Heart right ventricle (tissue), 16 donors: ENCODE measurements around the gene DOCK4. TPM values are rescaled to one million over a fixed set of nuclear protein-coding genes. Genes with fewer than 3 reads are reported as not detected.

Experiments used
- ATAC-seq, 8 donors: fragments of 200-7000 bp; cut with Tn5 transposase; one replicate each; pipeline ENCODE4 v1.9.1; 2020; ENCODE audit warnings: mild to moderate bottlenecking in 8 of 8, moderate library complexity in 8 of 8, moderate number of reproducible peaks in 1 of 8
- DNase-seq, 2 donors: peaks; one replicate each; pipeline ENCODE4 v3.0.0-alpha.2; 2020
- H3K27ac ChIP-seq, 10 donors: fragments of 200-600 bp; sonication (generic) in 2 of 10; one replicate each; pipeline versions ENCODE4 v1.5.0 to v1.8.0; 2020 to 2022; ENCODE audit warnings: mild to moderate bottlenecking in 3 of 10
- H3K27me3 ChIP-seq, 7 donors: fragments of 200-600 bp; one replicate each; pipeline ENCODE4 v1.8.0; 2021 to 2022; ENCODE audit warnings: mild to moderate bottlenecking in 2 of 7
- H3K36me3 ChIP-seq, 9 donors: fragments of 200-600 bp; sonication (generic) in 1 of 9; one replicate each; pipeline versions ENCODE4 v1.5.0 to v1.8.0; 2020 to 2022; ENCODE audit warnings: mild to moderate bottlenecking in 2 of 9
- H3K4me1 ChIP-seq, 9 donors: fragments of 200-600 bp; sonication (generic) in 1 of 9; one replicate each; pipeline versions ENCODE4 v1.5.0 to v1.8.0; 2020 to 2022; ENCODE audit warnings: mild to moderate bottlenecking in 4 of 9
- H3K4me3 ChIP-seq, 10 donors: fragments of 200-600 bp; sonication (generic) in 2 of 10; one replicate each; pipeline versions ENCODE4 v1.5.0 to v1.8.0; 2020 to 2022; ENCODE audit warnings: mild to moderate bottlenecking in 7 of 10, moderate library complexity in 2 of 10
- H3K9me3 ChIP-seq, 11 donors: fragments of 200-600 bp in 10 of 11; sonication (generic) in 2 of 11; one replicate each; pipeline versions ENCODE4 v1.5.0 to v1.8.0; 2013 to 2022; ENCODE audit warnings: mild to moderate bottlenecking in 2 of 11, control low read depth in 1 of 11, moderate library complexity in 1 of 11
- WGBS, 2 donors: extraction: QIAGEN DNeasy Blood & Tissue Kit; methylation state at CpG; one replicate each; pipeline ENCODE4 v1.1.7; 2013; ENCODE audit warnings: inconsistent platforms in 1 of 2; 5-methylcytosine and 5-hydroxymethylcytosine counted together
- intact Hi-C, 10 donors: fragments of 100-400 bp; cut with DNase I; formaldehyde crosslinking; loops; one replicate each; pipeline versions ENCODE4 v1.11.1 to v1.14.2; 2022
- polyA plus RNA-seq, 2 donors: library from polyadenylated mRNA; stranded (reverse); fragments of 200-250 nt; gene quantifications; one replicate each; pipeline ENCODE4 v1.2.3, GENCODE V29; 2013
- total RNA-seq, 10 donors: library from RNA; stranded (reverse); fragmentation: NEBNext Ultra II Directional in 3 of 10; extraction: Animal tissue kit (Norgen Biotek cat#: 25700) in 3 of 10; gene quantifications; one replicate each; pipeline versions ENCODE4 v1.2.1 to v1.2.4, GENCODE V29; 2021 to 2023
- TF ChIP-seq, protein P1 (sequence below), 9 donors: fragments of 200-600 bp; sonication (generic) in 2 of 9; IDR thresholded peaks; one replicate each; pipeline versions ENCODE4 v1.5.0 to v1.8.0; 2021 to 2022; ENCODE audit warnings: antibody characterized with exemption in 9 of 9, mild to moderate bottlenecking in 5 of 9, moderate library complexity in 1 of 9
- donor health status: Arrhythmogenic right ventricular cardiomyopathy.
- donor health status: ischemic (EF 13 %, LVEDD 7.1; RV severe dilation, severe dysfunction).
- donor health status: healthy with polysubstance abuse.
- donor health status: DM: no; HTN: yes; CAD: no.
- donor health status: DM: no; HTN: no; CAD: no.
- donor health status: ischemic (EF 25% LVEDD 6.9; RV normal size, moderate dysfunction).
- donor health status: ischemic (EF 25% LVEDD 5.7; RV mildly dilated, moderate dysfunction).
- donor health status: healthy.
- donor health status: DM: yes; HTN: yes; CAD: no.
- donor health status: Ischemic cardiomyopathy.
- donor health status: ischemic (EF 35%, LVEDD 5.7; RV mildly dilated, moderate dysfunction).
- donor health status: nonischemic (EF 11% LVEDD 7.7; RV severe dilation, severe dysfunction).
- donor health status: DM: yes; HTN: yes; CAD: no.
- donor health status: PGD.
- donor health status: ischemic (EF 29% LVEDD 5.4; RV normal size, mild dysfunction).
- donor health status: nonischemic (EF 23%, LVEDD 6.1; RV moderate dilation, normal function).

DOCK4 gene
- total and polyA plus RNA-seq, 12 donors, result 2.6 to 26.8 (median 14.7) TPM

DNA sequence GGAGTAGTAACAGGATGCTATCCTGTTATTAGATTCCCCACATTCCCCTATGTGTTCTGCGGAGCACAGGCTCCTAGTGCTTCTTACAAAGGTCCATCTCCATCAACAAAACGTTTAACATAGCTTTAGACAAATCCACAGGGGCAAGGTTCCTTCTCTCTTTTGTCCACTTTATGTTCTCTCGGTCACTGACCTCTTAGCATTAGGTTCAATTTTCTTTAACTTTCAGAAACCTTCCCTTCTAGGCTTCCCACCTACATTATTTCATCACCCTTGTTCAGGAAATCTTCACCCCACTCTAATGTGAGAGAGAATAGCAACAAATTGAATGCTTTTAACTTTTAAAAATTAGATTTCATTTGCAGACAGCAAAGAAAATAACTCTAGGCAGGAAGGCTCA is 84.9 kb downstream of the DOCK4 start:
- ATAC-seq (no peak), DNase-seq (no peak)
- Histone ChIP-seq H3K27me3 (no peaks in the 10 kb centered on the region), H3K4me3 (no peak overlapping the region), H3K9me3 (no peaks in the 10 kb centered on the region), H3K27ac (no peak overlapping the region), H3K36me3 (no peaks in the 10 kb centered on the region), H3K4me1 (peaks cover 0 to 33% (median 11%) of the 10 kb centered on the region in 9 donors)
- intact Hi-C loops, result no loop called here
- 84 to 86% methylated on average over 3 of the region's 3 CpGs for WGBS, 2 donors
- TF ChIP-seq, protein P1, sequence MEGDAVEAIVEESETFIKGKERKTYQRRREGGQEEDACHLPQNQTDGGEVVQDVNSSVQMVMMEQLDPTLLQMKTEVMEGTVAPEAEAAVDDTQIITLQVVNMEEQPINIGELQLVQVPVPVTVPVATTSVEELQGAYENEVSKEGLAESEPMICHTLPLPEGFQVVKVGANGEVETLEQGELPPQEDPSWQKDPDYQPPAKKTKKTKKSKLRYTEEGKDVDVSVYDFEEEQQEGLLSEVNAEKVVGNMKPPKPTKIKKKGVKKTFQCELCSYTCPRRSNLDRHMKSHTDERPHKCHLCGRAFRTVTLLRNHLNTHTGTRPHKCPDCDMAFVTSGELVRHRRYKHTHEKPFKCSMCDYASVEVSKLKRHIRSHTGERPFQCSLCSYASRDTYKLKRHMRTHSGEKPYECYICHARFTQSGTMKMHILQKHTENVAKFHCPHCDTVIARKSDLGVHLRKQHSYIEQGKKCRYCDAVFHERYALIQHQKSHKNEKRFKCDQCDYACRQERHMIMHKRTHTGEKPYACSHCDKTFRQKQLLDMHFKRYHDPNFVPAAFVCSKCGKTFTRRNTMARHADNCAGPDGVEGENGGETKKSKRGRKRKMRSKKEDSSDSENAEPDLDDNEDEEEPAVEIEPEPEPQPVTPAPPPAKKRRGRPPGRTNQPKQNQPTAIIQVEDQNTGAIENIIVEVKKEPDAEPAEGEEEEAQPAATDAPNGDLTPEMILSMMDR (IDR thresholded peaks at IDR 0.05), result no peak

DNA sequence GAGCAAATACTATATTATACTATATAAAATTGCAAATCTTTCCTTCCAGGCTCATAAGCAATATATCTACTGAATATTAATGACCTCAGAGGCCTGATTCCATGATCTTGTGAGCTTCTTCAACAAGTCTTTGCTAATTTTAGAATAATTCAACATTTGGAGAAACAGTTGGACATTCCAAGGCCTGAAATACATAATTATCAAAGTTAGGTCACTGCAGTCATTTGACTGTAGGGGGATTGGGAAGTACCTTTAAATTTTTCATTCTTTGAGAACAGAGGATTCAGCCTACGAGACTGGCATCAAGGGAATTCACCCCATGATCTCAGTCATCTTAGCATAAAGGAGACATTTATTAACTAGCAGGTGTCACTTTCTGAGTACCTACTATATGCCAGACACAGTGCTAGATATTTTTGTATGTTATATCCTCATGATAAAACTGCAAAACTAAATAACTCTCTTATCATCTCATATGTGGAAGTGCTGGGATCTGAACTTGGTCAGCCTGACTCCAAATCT is 85.4 kb downstream of the DOCK4 start:
- DNase-seq (no peak), ATAC-seq (no peak)
- H3K4me3 ChIP-seq, result no peak overlapping the region
- 80 to 91% methylated on average over 1 of the region's 1 CpG for WGBS, 2 donors
- no peaks in the 10 kb centered on the region for H3K27me3 ChIP-seq
- TF ChIP-seq, protein P1 (IDR thresholded peaks at IDR 0.05), result no peak
- no peaks in the 10 kb centered on the region for H3K36me3 ChIP-seq
- no peaks in the 10 kb centered on the region for H3K9me3 ChIP-seq
- peaks cover 0 to 33% (median 11%) of the 10 kb centered on the region in 9 donors for H3K4me1 ChIP-seq
- intact Hi-C loops, result no loop called here
- H3K27ac ChIP-seq, result no peak overlapping the region

DNA sequence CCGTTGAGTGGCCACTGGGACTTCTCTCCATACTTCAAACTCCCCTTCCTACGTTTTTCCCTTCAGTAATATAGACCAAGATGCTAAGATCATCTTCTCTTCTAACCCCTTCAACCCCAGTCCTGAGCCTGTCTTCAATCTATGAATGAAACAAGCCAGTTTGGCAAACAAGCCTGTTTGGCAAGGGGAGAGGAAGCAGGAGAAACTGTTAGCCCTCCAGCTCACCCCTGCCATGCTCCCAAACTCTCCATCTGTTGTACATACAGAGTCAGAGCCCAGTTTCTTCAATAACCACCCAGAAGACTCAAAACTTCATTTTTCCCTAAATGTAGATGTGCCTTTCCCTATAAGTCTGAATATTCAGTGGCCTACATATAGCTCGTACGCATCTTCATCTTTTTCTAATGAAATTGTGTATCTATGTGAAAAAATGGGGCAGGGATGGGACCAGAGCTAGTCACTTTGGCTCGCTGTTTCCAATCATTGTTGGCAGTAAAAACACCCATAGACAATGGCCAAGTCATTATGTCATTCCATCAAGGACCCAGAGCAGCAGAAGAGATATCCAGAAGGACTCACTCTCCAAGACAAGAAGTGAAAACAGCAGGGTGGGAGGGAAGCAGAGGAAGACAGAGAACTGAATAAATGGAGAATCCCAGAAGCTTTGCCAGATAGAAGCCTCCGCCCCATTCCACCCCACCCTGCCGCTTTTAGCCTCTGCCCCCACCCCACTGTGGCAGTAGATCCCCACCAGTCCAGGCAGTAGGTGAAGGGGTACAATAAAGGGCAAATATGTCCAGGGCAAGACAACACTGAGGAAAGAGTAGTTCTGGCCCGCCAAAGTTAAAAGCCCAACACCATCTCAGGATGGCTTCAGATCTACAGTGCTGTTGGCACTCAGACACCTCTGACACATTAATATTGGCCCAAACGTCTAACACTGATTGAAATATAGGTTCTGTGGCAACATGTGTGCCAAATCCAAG is 87.3 kb downstream of the DOCK4 start:
- no peaks in the 10 kb centered on the region for H3K9me3 ChIP-seq
- H3K4me1 ChIP-seq, result peaks cover 0 to 36% (median 11%) of the 10 kb centered on the region in 9 donors
- H3K36me3 ChIP-seq, result no peaks in the 10 kb centered on the region
- peak; percentile 22 to 69 (median 50) for ATAC-seq
- DNase-seq, result no peak
- H3K27me3 ChIP-seq, result no peaks in the 10 kb centered on the region
- intact Hi-C loops, result no loop called here
- H3K27ac ChIP-seq, result peak overlapping the region in 2 of 10 donors; percentile 18 to 33
- H3K4me3 ChIP-seq, result no peak overlapping the region
- TF ChIP-seq, protein P1 (IDR thresholded peaks at IDR 0.05), result no peak
- 66 to 80% methylated on average over 9 of the region's 9 CpGs for WGBS, 2 donors

DNA sequence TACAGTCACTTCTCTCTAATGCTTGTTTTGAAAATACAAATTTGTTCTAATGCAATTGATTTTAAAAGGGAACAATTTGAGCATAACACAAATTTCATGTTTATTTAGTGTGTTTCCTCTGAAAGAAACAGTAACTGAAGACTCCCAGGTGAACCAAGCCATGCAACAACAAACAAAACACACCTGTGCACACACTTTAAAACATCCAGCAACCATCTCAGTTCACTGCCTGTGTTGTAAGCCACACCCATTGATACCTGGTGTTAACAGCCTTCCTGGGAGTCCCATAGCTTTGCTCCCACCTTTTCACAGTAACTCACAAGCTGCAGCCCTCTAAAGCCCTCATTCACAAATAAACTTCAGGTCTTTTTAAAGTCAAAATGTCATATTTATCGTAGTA is 89.3 kb downstream of the DOCK4 start:
- Histone ChIP-seq H3K4me3 (no peak overlapping the region), H3K27ac (no peak overlapping the region), H3K9me3 (no peaks in the 10 kb centered on the region), H3K36me3 (no peaks in the 10 kb centered on the region), H3K4me1 (peaks cover 0 to 55% (median 24%) of the 10 kb centered on the region in 9 donors), H3K27me3 (no peaks in the 10 kb centered on the region)
- intact Hi-C loops, result no loop called here
- 99 to 100% methylated on average over 1 of the region's 1 CpG for WGBS, 2 donors
- TF ChIP-seq, protein P1 (IDR thresholded peaks at IDR 0.05), result no peak
- ATAC-seq (no peak), DNase-seq (no peak)
